ENCODE data around the gene SAMMSON. TPM values are rescaled to one million over a fixed set of nuclear protein-coding genes. Genes with fewer than 3 reads are reported as not detected.
A peak's percentile ranks its signal among the peaks of the same experiment; 100 is the strongest.

The SAMMSON gene
- total and polyA plus RNA-seq, 7 donors, result 0.04 to 0.82 (median 0.60) TPM; not detected in 4

- Histone ChIP-seq H3K9me3 (no peaks in the 10 kb centered on the region), H3K27ac (peak overlapping the region in 1 of 4 donors; percentile 34), H3K27me3 (no peaks in the 10 kb centered on the region), H3K4me1 (peaks cover 0 to 3% (median 0%) of the 10 kb centered on the region in 4 donors), H3K4me3 (no peak overlapping the region), H3K36me3 (no peaks in the 10 kb centered on the region)
- intact Hi-C loops (cut with DNase I), result loop anchor here (10.0 kb wide), 1 partner anchor 418 kb away; no protein-coding TSS in a partner anchor
- no peak for TF ChIP-seq EP300 (IDR thresholded peaks at IDR 0.05)
- no peak for TF ChIP-seq POLR2AphosphoS5 (IDR thresholded peaks at IDR 0.05)
- no peak for TF ChIP-seq POLR2A (IDR thresholded peaks at IDR 0.05)
- DNase-seq, result no peak
- 67 to 83% methylated on average over 2 of the region's 2 CpGs for WGBS, 2 donors
Measured at GRCh38 chr3:70086336-70086735, 86.8 kb downstream of the SAMMSON start.

- Histone ChIP-seq H3K9me3 (no peaks in the 10 kb centered on the region), H3K4me3 (peak overlapping the region in 1 of 4 donors; percentile 14), H3K27me3 (no peaks in the 10 kb centered on the region), H3K27ac (no peak overlapping the region), H3K4me1 (peaks cover 0 to 3% (median 0%) of the 10 kb centered on the region in 4 donors), H3K36me3 (no peaks in the 10 kb centered on the region)
- 9 to 32% methylated on average over 3 of the region's 3 CpGs for WGBS, 2 donors
- no peak for TF ChIP-seq POLR2AphosphoS5 (IDR thresholded peaks at IDR 0.05)
- no peak for TF ChIP-seq POLR2A (IDR thresholded peaks at IDR 0.05)
- peak in 3 of 4 experiments; percentile 70 to 71 (median 70) for TF ChIP-seq CTCF (IDR thresholded peaks at IDR 0.05)
- intact Hi-C loops (cut with DNase I), result loop anchor here (10.0 kb wide), 1 partner anchor 264 kb away; no protein-coding TSS in a partner anchor
- no peak for DNase-seq
Measured at GRCh38 chr3:70090322-70090913, 90.9 kb downstream of the SAMMSON start.

GRCh38 chr3:70094197-70094596 is 94.7 kb downstream of the SAMMSON start:
- TF ChIP-seq EP300 (IDR thresholded peaks at IDR 0.05) (no peak), POLR2A (IDR thresholded peaks at IDR 0.05) (no peak), CTCF (IDR thresholded peaks at IDR 0.05) (no peak), POLR2AphosphoS5 (IDR thresholded peaks at IDR 0.05) (no peak)
- DNase-seq, result no peak
- Histone ChIP-seq H3K27me3 (no peaks in the 10 kb centered on the region), H3K27ac (no peak overlapping the region), H3K36me3 (no peaks in the 10 kb centered on the region), H3K4me3 (no peak overlapping the region), H3K4me1 (no peaks in the 10 kb centered on the region), H3K9me3 (no peaks in the 10 kb centered on the region)
- intact Hi-C loops (cut with DNase I), result loop anchor here (10.0 kb wide), 1 partner anchor 261 kb away; no protein-coding TSS in a partner anchor
- WGBS, 2 donors, result 66 to 73% methylated on average over 3 of the region's 3 CpGs

GRCh38 chr3:70095260-70095659 is 95.7 kb downstream of the SAMMSON start:
- H3K4me1 ChIP-seq, result no peaks in the 10 kb centered on the region
- no peak overlapping the region for H3K4me3 ChIP-seq
- DNase-seq, result no peak
- no peak for TF ChIP-seq POLR2A (IDR thresholded peaks at IDR 0.05)
- TF ChIP-seq POLR2AphosphoS5 (IDR thresholded peaks at IDR 0.05), result no peak
- TF ChIP-seq CTCF (IDR thresholded peaks at IDR 0.05), result no peak
- no peak for TF ChIP-seq EP300 (IDR thresholded peaks at IDR 0.05)
- H3K27me3 ChIP-seq, result no peaks in the 10 kb centered on the region
- no peaks in the 10 kb centered on the region for H3K9me3 ChIP-seq
- H3K27ac ChIP-seq, result no peak overlapping the region
- WGBS, 2 donors, result 88 to 91% methylated on average over 2 of the region's 2 CpGs
- intact Hi-C loops (cut with DNase I), result loop anchor here (10.0 kb wide), 1 partner anchor 260 kb away; no protein-coding TSS in a partner anchor
- no peaks in the 10 kb centered on the region for H3K36me3 ChIP-seq

- H3K27ac ChIP-seq, result no peak overlapping the region
- H3K4me1 ChIP-seq, result no peaks in the 10 kb centered on the region
- TF ChIP-seq CTCF (IDR thresholded peaks at IDR 0.05), result no peak
- TF ChIP-seq POLR2AphosphoS5 (IDR thresholded peaks at IDR 0.05), result no peak
- no peaks in the 10 kb centered on the region for H3K36me3 ChIP-seq
- 87% methylated on average over 5 of the region's 5 CpGs for WGBS, 2 donors
- H3K9me3 ChIP-seq, result no peaks in the 10 kb centered on the region
- DNase-seq, result no peak
- H3K27me3 ChIP-seq, result no peaks in the 10 kb centered on the region
- intact Hi-C loops (cut with DNase I), result loop anchor here (10.0 kb wide), 1 partner anchor 258 kb away; no protein-coding TSS in a partner anchor
- no peak overlapping the region for H3K4me3 ChIP-seq
Measured at GRCh38 chr3:70096376-70097066, 97.0 kb downstream of the SAMMSON start.
